ENCODE data around the gene ZNF500.
"Not testable (repeated sequence)": the region's sequence is repeated elsewhere in the genome, so short reads cannot be mapped to it uniquely, and the experiment has no call there.

ZNF500 gene

GRCh38 chr16:4745274-4745569, 21.7 kb downstream of the ZNF500 start:
- DNase-seq (ENCODE audit: low read depth in 2 of 2) = no peak

- DNase-seq (ENCODE audit: low read depth in 2 of 2) = no peak
Measured at GRCh38 chr16:4744555-4745273, 22.2 kb downstream of the ZNF500 start.

GRCh38 chr16:4743226-4743878, 23.6 kb downstream of the ZNF500 start:
- no peak for DNase-seq (ENCODE audit: low read depth in 2 of 2)

GRCh38 chr16:4738370-4738769, 28.6 kb downstream of the ZNF500 start:
- DNase-seq (ENCODE audit: low read depth in 2 of 2) = not testable (repeated sequence)

GRCh38 chr16:4737545-4737944, 29.4 kb downstream of the ZNF500 start:
- no peak for DNase-seq (ENCODE audit: low read depth in 2 of 2)

- DNase-seq (ENCODE audit: low read depth in 2 of 2) = no peak
Measured at GRCh38 chr16:4736546-4736945, 30.4 kb downstream of the ZNF500 start.

GRCh38 chr16:4734730-4735535, 32.0 kb downstream of the ZNF500 start:
- DNase-seq (ENCODE audit: low read depth in 2 of 2) = peak; percentile 85 to 91

- DNase-seq (ENCODE audit: low read depth in 2 of 2) = peak; percentile 36 to 68
Measured at GRCh38 chr16:4734063-4734729, 32.8 kb downstream of the ZNF500 start, which contains the start of the genes ANKS3 and DNAAF8. TSS of gene ANKS3 (minus strand) at chr16:4734271. CDS start at chr16:4730149, 4,122 bp downstream. TSS of gene DNAAF8 (plus strand) at chr16:4734537. CDS start at chr16:4736515, 1,978 bp downstream.

- DNase-seq (ENCODE audit: low read depth in 2 of 2) = no peak
Measured at GRCh38 chr16:4733747-4734062, 33.3 kb downstream of the ZNF500 start.

- DNase-seq (ENCODE audit: low read depth in 2 of 2) = no peak
Measured at GRCh38 chr16:4733211-4733742, 33.7 kb downstream of the ZNF500 start.

- DNase-seq (ENCODE audit: low read depth in 2 of 2) = no peak
Measured at GRCh38 chr16:4729876-4730275, 37.1 kb downstream of the ZNF500 start.

GRCh38 chr16:4728676-4729075, 38.3 kb downstream of the ZNF500 start:
- no peak for DNase-seq (ENCODE audit: low read depth in 2 of 2)

- DNase-seq (ENCODE audit: low read depth in 2 of 2) = no peak
Measured at GRCh38 chr16:4726616-4727015, 40.3 kb downstream of the ZNF500 start.

GRCh38 chr16:4724661-4725270, 42.2 kb downstream of the ZNF500 start:
- no peak for DNase-seq (ENCODE audit: low read depth in 2 of 2)

GRCh38 chr16:4723071-4723767, 43.7 kb downstream of the ZNF500 start:
- DNase-seq (ENCODE audit: low read depth in 2 of 2) = no peak

- no peak for DNase-seq (ENCODE audit: low read depth in 2 of 2)
Measured at GRCh38 chr16:4718466-4718865, 48.5 kb downstream of the ZNF500 start.

GRCh38 chr16:4714996-4715395, 52.0 kb downstream of the ZNF500 start:
- no peak for DNase-seq (ENCODE audit: low read depth in 2 of 2)

- DNase-seq (ENCODE audit: low read depth in 2 of 2) = no peak
Measured at GRCh38 chr16:4713663-4714501, 53.1 kb downstream of the ZNF500 start.

- DNase-seq (ENCODE audit: low read depth in 2 of 2) = no peak
Measured at GRCh38 chr16:4709481-4709880, 57.5 kb downstream of the ZNF500 start.

- DNase-seq (ENCODE audit: low read depth in 2 of 2) = no peak
Measured at GRCh38 chr16:4706871-4707270, 60.1 kb downstream of the ZNF500 start.
